HG03066 (cell line): ENCODE data around the gene TMEM120B.

Experiments used
- ATAC-seq: cut with Tn5 transposase; IDR thresholded peaks from one replicate; pipeline ENCODE4 v1.9.1; 2021; ENCODE audit warnings: low read depth; ENCODE audit not compliant: unreplicated experiment

Gene TMEM120B

GRCh38 chr12:121829250-121829918, 116.8 kb downstream of the TMEM120B start:
- ATAC-seq = no peak

GRCh38 chr12:121830134-121830533, 117.6 kb downstream of the TMEM120B start:
- ATAC-seq = no peak

- ATAC-seq = no peak
Measured at GRCh38 chr12:121830588-121831265, 118.2 kb downstream of the TMEM120B start.
